HepG2 (cell line): ENCODE data around the gene CACNA1G. TPM values are rescaled to one million over a fixed set of nuclear protein-coding genes. Genes with fewer than 3 reads are reported as not detected.

ENCODE experiments used
- ATF7 ChIP-seq, 2 experiments: fragments of 450-650 bp in 1 of 2; sonication (generic) in 1 of 2; formaldehyde crosslinking in 1 of 2; IDR thresholded peaks; 2 replicates each; pipeline versions ENCODE4 v1.4.0 to v1.6.1; 2016 to 2020; ENCODE audit warnings: antibody characterized with exemption in 1 of 2, mild to moderate bottlenecking in 1 of 2, missing genetic modification reagents in 1 of 2
- CSRNP1 ChIP-seq: sonication (generic); formaldehyde crosslinking; IDR thresholded peaks from 2 replicates; pipeline ENCODE4 v1.8.1; 2023; ENCODE audit warnings: mild to moderate bottlenecking, missing genetic modification reagents
- FLYWCH1 ChIP-seq: sonication (generic); formaldehyde crosslinking; IDR thresholded peaks from 2 replicates; pipeline ENCODE4 v1.8.1; 2023; ENCODE audit warnings: mild to moderate bottlenecking, missing genetic modification reagents
- GATAD2A ChIP-seq: IDR thresholded peaks from 2 replicates; pipeline ENCODE4 v1.6.1; 2016
- HDAC2 ChIP-seq: sonication (generic); formaldehyde crosslinking; IDR thresholded peaks from 2 replicates; pipeline ENCODE4 v1.4.0; 2020; ENCODE audit warnings: missing genetic modification reagents
- HNF1A ChIP-seq, 2 experiments: sonication (generic) in 1 of 2; formaldehyde crosslinking in 1 of 2; IDR thresholded peaks; 2 replicates each; pipeline versions ENCODE4 v1.4.0 to v1.6.1; 2016 to 2020; ENCODE audit warnings: borderline replicate concordance in 1 of 2, low read depth in 1 of 2, mild to moderate bottlenecking in 1 of 2, missing genetic modification reagents in 1 of 2
- KLF12 ChIP-seq: sonication (generic); formaldehyde crosslinking; IDR thresholded peaks from 2 replicates; pipeline ENCODE4 v1.4.0; 2020; ENCODE audit warnings: missing genetic modification reagents, borderline replicate concordance
- MTA3 ChIP-seq: sonication (generic); formaldehyde crosslinking; IDR thresholded peaks from 2 replicates; pipeline ENCODE4 v1.4.0; 2020; ENCODE audit warnings: missing genetic modification reagents
- NCOA5 ChIP-seq: sonication (generic); formaldehyde crosslinking; IDR thresholded peaks from 2 replicates; pipeline ENCODE4 v1.4.0; 2020; ENCODE audit warnings: missing genetic modification reagents
- NPAS2 ChIP-seq: sonication (generic); formaldehyde crosslinking; IDR thresholded peaks from 2 replicates; pipeline ENCODE4 v1.8.0; 2022; ENCODE audit warnings: mild to moderate bottlenecking, missing genetic modification reagents, borderline replicate concordance
- PLRG1 ChIP-seq: fragments of 450-650 bp; conservative IDR thresholded peaks from 2 replicates; pipeline ENCODE4 v1.6.1; 2016
- POLR2AphosphoS2 ChIP-seq: IDR thresholded peaks from 2 replicates; pipeline ENCODE4 v1.6.1; 2011; ENCODE audit warnings: low read depth, low read length, improper control_type of control experiment
- RCOR2 ChIP-seq: IDR thresholded peaks from 2 replicates; pipeline ENCODE4 v1.6.1; 2016; ENCODE audit warnings: missing biosample characterization, missing genetic modification reagents
- SSRP1 ChIP-seq: IDR thresholded peaks from 2 replicates; pipeline ENCODE4 v1.6.1; 2016; ENCODE audit warnings: control low read depth
- ZBTB3 ChIP-seq: sonication (generic); formaldehyde crosslinking; IDR thresholded peaks from 2 replicates; pipeline ENCODE4 v1.4.0; 2020; ENCODE audit warnings: low read depth, mild to moderate bottlenecking, moderate library complexity, missing genetic modification reagents, borderline replicate concordance
- ZFX ChIP-seq: sonication (generic); formaldehyde crosslinking; IDR thresholded peaks from 2 replicates; pipeline ENCODE4 v1.4.0; 2020; ENCODE audit warnings: mild to moderate bottlenecking, low read depth, missing genetic modification reagents, moderate library complexity
- ZNF362 ChIP-seq: sonication (generic); formaldehyde crosslinking; IDR thresholded peaks from 2 replicates; pipeline ENCODE4 v1.4.0; 2020; ENCODE audit warnings: missing genetic modification reagents, mild to moderate bottlenecking, borderline replicate concordance
- ZNF431 ChIP-seq: sonication (generic); formaldehyde crosslinking; IDR thresholded peaks from 2 replicates; pipeline ENCODE4 v1.9.0; 2022; ENCODE audit warnings: missing genetic modification reagents, low read depth, mild to moderate bottlenecking, borderline replicate concordance
- ZNF563 ChIP-seq: sonication (generic); formaldehyde crosslinking; IDR thresholded peaks from 2 replicates; pipeline ENCODE4 v1.8.0; 2022; ENCODE audit warnings: mild to moderate bottlenecking, moderate library complexity, missing genetic modification reagents
- ZNF788 ChIP-seq: sonication (generic); formaldehyde crosslinking; IDR thresholded peaks from 2 replicates; pipeline ENCODE4 v1.5.0; 2020; ENCODE audit warnings: mild to moderate bottlenecking, missing genetic modification reagents, borderline replicate concordance
- polyA plus RNA-seq, 8 experiments: library from polyadenylated mRNA; depleted of rRNA in 3 of 8; stranded (reverse) in 7 of 8; unstranded in 1 of 8; fragments of >200 nt; fragmentation: Illumina TruSeq in 4 of 8; extraction: Trizol in 4 of 8; gene quantifications; 2 replicates each; pipeline versions ENCODE4 v1.2.1 to v1.2.3, GENCODE V29; 2011 to 2016; ENCODE audit warnings: low read depth in 4 of 8, missing spikeins in 1 of 8, mixed read lengths in 1 of 8; ENCODE audit not compliant: insufficient read depth in 1 of 8
- total RNA-seq, 5 experiments: library from RNA; depleted of rRNA; stranded (reverse); fragments of >200 nt; fragmentation: Illumina TruSeq; extraction: Trizol; gene quantifications; 2 replicates each; pipeline ENCODE4 v1.2.3, GENCODE V29; 2016; ENCODE audit warnings: low read depth in 1 of 5
- TF ChIP-seq, protein P1 (sequence below): IDR thresholded peaks from 2 replicates; pipeline ENCODE4 v1.6.1; 2016; ENCODE audit warnings: missing genetic modification reagents, missing compliant biosample characterization

Gene CACNA1G
- total and polyA plus RNA-seq, 2 of the 13 experiments (the other 11 are each of a cell fraction or from before 2014, with no cell fraction given) = 0.02 TPM; not detected in 1

- TF ChIP-seq HNF1A (IDR thresholded peaks at IDR 0.05; ENCODE audit: low read depth) (no peak), HNF1A (CRISPR knock-in tag; IDR thresholded peaks at IDR 0.05; ENCODE audit: borderline replicate concordance) (peak; percentile 75; the same call in 1 of the 2 replicates), ZNF563 (peak; percentile 88), MTA3 (CRISPR knock-in tag) (no peak), ZFX (CRISPR knock-in tag) (peak; percentile 97), FLYWCH1 (CRISPR knock-in tag) (no peak), CSRNP1 (CRISPR knock-in tag) (peak; percentile 56; the same call in 1 of the 2 replicates), ZBTB3 (no peak; the same call in 1 of the 2 replicates), RCOR2 (no peak), SSRP1 (CRISPR knock-in tag) (no peak), NPAS2 (CRISPR knock-in tag) (no peak), PLRG1 (no peak), ZNF788 (CRISPR knock-in tag) (no peak; the same call in 1 of the 2 replicates), NCOA5 (no peak), ZNF431 (CRISPR knock-in tag) (peak; percentile 83; the same call in 1 of the 2 replicates), GATAD2A (CRISPR knock-in tag) (no peak), HDAC2 (CRISPR knock-in tag) (no peak), KLF12 (CRISPR knock-in tag) (peak; percentile 95), ZNF362 (CRISPR knock-in tag) (peak; percentile 28; the same call in 1 of the 2 replicates), ATF7 (IDR thresholded peaks at IDR 0.05) (no peak), ATF7 (CRISPR knock-in tag; IDR thresholded peaks at IDR 0.05) (no peak), POLR2AphosphoS2 (no peak)
- TF ChIP-seq, protein P1, sequence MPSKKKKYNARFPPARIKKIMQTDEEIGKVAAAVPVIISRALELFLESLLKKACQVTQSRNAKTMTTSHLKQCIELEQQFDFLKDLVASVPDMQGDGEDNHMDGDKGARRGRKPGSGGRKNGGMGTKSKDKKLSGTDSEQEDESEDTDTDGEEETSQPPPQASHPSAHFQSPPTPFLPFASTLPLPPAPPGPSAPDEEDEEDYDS (CRISPR knock-in tag) = peak; percentile 77
Observed at GRCh38 chr17:50541716-50542688, 18.5 kb upstream of the CACNA1G start (continued).
